GM19240 (cell line): Measurements from ENCODE around the gene CEP70.
"Not testable (repeated sequence)": the region's sequence is repeated elsewhere in the genome, so short reads cannot be mapped to it uniquely, and the experiment has no call there.

Experiments
- DNase-seq: peaks from one replicate; pipeline ENCODE4 v3.0.0; 2011; ENCODE audit warnings: low spot score; ENCODE audit not compliant: insufficient read length

The CEP70 gene

GRCh38 chr3:138594150-138594934, at the start of gene CEP70:
Gene CEP70 (minus strand): TSS chr3:138594260. CDS start chr3:138572927, 21,333 bp downstream.
- peak; percentile 22 for DNase-seq

DNA sequence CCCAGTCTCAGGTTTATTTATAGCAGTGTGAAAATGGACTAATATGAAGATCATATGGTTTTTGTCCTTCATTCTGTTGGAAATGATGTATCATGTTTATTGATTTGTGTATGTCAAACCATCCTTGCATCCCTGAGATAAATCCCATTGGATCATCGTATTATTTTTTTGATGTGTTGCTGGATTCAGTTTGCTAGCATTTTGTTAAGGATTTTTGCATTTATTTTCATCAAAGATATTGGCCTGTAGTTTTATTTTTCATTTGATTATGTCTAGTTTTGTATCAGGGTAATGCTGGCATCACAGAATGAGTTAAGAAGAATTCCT, 48.8 kb upstream of the CEP70 start:
- DNase-seq: no peak

DNA sequence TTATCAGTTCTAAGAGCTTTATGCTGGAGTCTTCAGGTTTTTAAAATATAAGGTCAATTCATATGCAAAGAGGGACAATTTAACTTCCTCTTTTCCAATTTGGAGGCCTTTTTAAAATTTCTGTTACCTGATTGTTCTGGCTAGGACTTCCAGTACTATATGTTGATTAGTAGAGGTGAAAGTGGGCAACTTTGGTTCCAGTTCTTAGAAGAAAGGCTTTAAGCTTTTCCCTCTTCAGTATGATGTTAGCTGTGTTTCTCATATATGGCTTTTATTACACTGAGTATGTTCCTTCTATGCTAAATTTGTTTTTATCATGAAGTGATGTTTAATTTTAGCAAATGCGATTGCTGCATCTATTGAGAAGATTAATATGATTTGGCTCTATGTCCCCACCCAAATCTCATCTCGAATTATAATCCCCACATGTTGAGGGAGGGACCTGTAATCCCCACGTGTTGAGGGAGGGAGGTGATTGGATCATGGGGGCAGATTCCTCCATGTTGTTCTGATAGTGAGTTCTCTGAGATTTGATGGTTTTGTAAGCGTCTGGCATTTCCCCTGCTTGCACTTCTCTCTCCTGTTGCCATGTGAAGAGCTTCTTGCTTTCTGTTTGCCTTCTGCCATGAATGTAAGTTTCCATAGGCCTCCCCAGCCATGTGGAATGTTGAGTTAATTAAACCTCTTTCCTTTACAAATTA, 48.3 kb upstream of the CEP70 start:
- DNase-seq: no peak

DNA sequence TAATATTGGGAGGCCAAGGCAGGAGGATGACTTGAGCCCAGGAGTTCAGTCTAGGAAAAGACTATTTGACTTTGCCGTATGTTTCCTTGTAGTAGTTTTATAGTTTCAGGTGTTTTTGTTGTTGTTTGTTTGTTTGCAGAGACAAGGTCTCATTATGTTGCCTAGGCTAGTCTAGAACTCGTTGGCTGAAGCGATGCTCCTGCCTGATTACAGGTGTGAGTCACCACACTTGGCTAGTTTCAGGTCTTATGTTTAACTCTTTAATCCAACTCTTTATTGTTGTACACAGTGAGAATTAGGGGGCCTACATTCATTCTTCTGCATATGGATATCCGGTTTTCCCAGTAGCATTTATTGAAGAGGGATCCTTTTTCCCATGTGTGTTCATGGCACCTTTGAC, 46.5 kb upstream of the CEP70 start:
- no peak for DNase-seq

- no peak for DNase-seq
These were observed 44.6 kb upstream of the CEP70 start for GRCh38 chr3:138638641-138639040.

DNA sequence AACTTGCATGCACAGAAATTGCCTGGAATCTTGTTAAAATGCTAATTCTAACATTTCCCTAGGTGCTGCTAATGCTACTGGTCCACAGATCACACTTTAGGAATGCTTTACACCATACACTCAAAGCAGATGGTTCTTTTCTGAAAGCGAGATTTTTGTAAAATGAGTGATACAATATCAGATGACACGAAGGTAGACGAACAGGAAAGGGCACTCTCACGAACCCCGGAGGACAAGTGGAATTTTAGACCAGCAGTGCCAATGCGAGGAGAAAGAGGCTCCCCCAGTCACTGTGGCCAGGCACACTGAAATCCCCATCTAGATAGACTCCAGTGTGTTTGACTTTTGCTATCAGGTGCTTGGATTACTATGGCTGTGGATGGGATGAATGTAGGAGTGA, 35.5 kb upstream of the CEP70 start:
- DNase-seq: no peak

DNA sequence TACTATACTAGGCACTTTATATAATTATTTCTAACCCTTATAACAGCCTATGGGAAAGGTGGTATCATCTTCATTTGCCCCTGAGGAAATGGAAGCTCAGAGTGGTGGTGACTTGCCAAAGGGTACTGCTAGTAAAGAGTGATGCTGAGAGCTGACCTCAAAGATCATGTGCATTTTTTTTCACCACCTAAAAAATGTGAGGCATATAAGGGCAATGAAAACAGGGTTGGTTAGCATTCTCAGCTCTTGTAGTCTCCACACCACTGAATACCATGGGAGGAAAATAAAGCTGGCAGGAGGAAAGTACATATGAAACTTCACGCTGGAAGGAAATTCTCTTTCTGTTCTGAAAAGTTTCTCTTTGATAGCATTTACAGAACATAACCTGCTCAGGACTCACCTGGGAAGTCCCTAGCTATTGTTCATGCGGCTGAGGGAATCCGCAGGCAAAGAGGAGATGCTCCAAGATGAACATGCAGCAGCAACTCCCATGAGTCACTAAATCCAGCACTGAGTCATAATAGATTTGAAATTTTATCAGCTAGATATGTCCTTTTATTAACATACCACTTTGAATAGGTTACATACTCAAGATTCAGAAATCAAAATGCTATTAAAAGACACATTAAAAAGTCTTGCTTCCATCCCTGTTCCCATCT, 31.8 kb upstream of the CEP70 start:
- no peak for DNase-seq

DNA sequence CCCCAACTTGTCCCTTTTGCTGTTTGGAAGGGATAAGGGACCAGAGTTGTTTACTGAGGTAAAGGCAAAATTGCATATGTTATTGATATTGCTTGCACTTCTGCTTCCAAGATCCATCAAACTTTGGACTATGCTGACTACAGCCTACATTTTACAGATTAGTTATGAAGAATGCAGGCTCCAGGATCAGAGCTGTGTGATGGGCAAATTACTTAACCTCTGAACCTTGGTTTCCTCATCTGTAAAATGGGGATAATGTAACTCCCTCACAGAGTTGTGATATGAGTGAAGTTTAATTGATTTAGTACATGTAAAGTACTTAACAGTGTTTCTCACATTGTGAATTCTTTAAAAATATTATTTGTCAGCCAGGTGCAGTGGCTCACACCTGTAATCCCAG, 30.5 kb upstream of the CEP70 start:
- no peak for DNase-seq

- no peak for DNase-seq
These were observed 26.4 kb upstream of the CEP70 start for GRCh38 chr3:138620431-138620830.

GRCh38 chr3:138615462-138615861, 21.4 kb upstream of the CEP70 start:
- DNase-seq: no peak

- no peak for DNase-seq
These were observed 15.8 kb upstream of the CEP70 start for GRCh38 chr3:138609898-138610266.

- DNase-seq: peak; percentile 33
These were observed 14.5 kb upstream of the CEP70 start, which contains the start of gene FAIM for GRCh38 chr3:138608322-138609135. Gene FAIM (plus strand): TSS chr3:138608771. CDS start chr3:138619727, 10,956 bp downstream.

- not testable (repeated sequence) for DNase-seq
These were observed 10.1 kb upstream of the CEP70 start for GRCh38 chr3:138604106-138604595.

- not testable (repeated sequence) for DNase-seq
These were observed 7.6 kb upstream of the CEP70 start for GRCh38 chr3:138601661-138602060.

DNA sequence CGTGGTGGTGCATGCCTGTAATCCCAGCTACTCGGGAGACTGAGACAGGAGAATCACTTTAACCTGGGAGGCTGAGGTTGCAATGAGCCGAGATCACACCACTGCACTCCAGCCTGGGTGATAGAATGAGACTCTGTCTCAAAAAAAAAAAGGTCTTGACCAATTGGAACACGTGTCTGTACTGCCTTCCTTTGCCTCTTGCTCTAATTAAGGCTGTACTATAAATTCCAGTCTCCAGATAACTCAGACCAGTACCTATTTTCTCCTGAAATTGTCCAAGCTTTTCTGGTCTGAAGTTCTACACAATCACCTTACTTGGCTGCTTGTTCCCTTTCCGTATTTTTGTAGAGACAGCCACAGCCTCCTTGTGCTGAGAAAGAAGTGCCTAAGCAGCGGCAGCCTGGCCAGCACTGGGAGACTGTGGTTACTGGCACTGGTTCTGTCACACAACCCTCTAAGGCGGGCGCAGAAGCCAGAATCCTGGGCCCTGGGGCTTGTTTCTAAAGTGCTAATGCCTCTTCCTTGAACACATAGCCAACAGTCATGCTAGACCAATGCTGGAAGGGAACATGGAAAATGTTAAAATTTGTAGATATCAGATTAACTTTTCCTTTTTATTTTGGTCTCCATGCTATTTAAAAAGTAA, 6.2 kb upstream of the CEP70 start:
- no peak for DNase-seq

- no peak for DNase-seq
These were observed 4.5 kb upstream of the CEP70 start for GRCh38 chr3:138598534-138598933.

- DNase-seq: not testable (repeated sequence)
These were observed 3.3 kb upstream of the CEP70 start for GRCh38 chr3:138597186-138597976.

- no peak for DNase-seq
These were observed 1.0 kb upstream of the CEP70 start for GRCh38 chr3:138594935-138595610.

DNA sequence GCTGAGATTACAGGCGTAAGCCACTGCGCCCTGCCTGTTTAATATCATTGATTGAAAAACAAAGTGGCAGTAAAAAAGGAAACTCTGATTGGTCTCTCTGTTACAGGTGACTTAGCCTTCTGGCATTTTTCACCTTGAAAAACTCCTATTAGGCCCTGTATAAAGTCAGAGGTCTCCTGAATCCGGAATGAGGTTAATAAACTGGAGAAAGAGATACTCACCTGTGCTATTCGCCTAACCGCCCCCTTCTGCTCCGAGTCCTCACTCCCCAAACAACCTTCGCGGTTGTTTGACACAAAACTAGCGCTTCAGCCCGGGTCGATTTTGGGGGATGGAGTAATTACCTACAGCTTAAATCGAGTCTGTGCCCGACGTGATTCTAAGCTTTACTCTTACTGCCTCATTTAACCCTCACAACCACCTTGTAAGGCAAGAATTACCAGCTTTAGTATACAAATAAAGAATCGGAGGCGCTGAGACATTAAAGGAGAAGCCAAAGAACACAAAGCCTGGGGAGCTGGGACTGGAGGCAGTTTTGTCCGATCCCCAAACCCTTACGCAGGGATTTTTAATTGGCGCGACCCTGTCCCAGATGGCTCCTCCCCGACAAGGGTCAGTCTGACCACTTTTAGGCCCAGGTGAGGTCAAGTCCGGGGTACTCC, 441 bp downstream of the CEP70 start:
- no peak for DNase-seq
